Ramos (cell line): Measurements from ENCODE around the gene RABL2B.

Source experiments
- in situ Hi-C: fragments of 300-500 bp; cut with MboI; formaldehyde crosslinking; loops from one replicate; pipeline ENCODE4 v1.14.3; 2022; ENCODE audit warnings: low sequenced_read_pairs; ENCODE audit not compliant: unreplicated experiment

The RABL2B gene

GRCh38 chr22:50739279-50739691, 44.2 kb downstream of the RABL2B start:
- in situ Hi-C loops = no loop called here

GRCh38 chr22:50738649-50739227, 44.7 kb downstream of the RABL2B start:
- in situ Hi-C loops = no loop called here

GRCh38 chr22:50737728-50738648, 45.4 kb downstream of the RABL2B start, which contains the start of gene ACR:
ACR (plus strand) TSS chr22:50738204; CDS start chr22:50738236, 32 bp downstream.
- in situ Hi-C loops = no loop called here

- in situ Hi-C loops = no loop called here
These were observed 47.8 kb downstream of the RABL2B start for GRCh38 chr22:50735739-50736030.

GRCh38 chr22:50734986-50735738, 48.3 kb downstream of the RABL2B start:
- in situ Hi-C loops = no loop called here

- in situ Hi-C loops = no loop called here
These were observed 49.1 kb downstream of the RABL2B start for GRCh38 chr22:50734343-50734771.

GRCh38 chr22:50733521-50734342, 49.7 kb downstream of the RABL2B start:
- in situ Hi-C loops = no loop called here

GRCh38 chr22:50732681-50733080, 50.8 kb downstream of the RABL2B start:
- in situ Hi-C loops = no loop called here

- in situ Hi-C loops = no loop called here
These were observed 51.4 kb downstream of the RABL2B start for GRCh38 chr22:50731811-50732624.

- in situ Hi-C loops = no loop called here
These were observed 52.3 kb downstream of the RABL2B start for GRCh38 chr22:50730941-50731661.

GRCh38 chr22:50730013-50730891, 53.2 kb downstream of the RABL2B start:
- in situ Hi-C loops = no loop called here

GRCh38 chr22:50729391-50730012, 53.9 kb downstream of the RABL2B start:
- in situ Hi-C loops = no loop called here

- in situ Hi-C loops = no loop called here
These were observed 54.9 kb downstream of the RABL2B start for GRCh38 chr22:50728523-50728931.

- in situ Hi-C loops = no loop called here
These were observed 55.5 kb downstream of the RABL2B start for GRCh38 chr22:50727678-50728522.

GRCh38 chr22:50726643-50727340, 56.6 kb downstream of the RABL2B start:
- in situ Hi-C loops = no loop called here

GRCh38 chr22:50725597-50725996, 57.8 kb downstream of the RABL2B start:
- in situ Hi-C loops = no loop called here
